Vagina (tissue), 2 donors: ENCODE results near the gene STXBP5.

Experiments used
- POLR2A ChIP-seq, 2 donors: fragments of 450-650 bp; IDR thresholded peaks; one replicate each; pipeline ENCODE4 v1.6.1; 2017; ENCODE audit warnings: antibody characterized with exemption in 2 of 2, mild to moderate bottlenecking in 2 of 2, moderate library complexity in 2 of 2
- POLR2AphosphoS5 ChIP-seq, 2 donors: sonication (generic); formaldehyde crosslinking; IDR thresholded peaks; one replicate each; pipeline ENCODE4 v1.9.0; 2017; ENCODE audit warnings: antibody characterized with exemption in 2 of 2, mild to moderate bottlenecking in 2 of 2, low read depth in 1 of 2; ENCODE audit not compliant: insufficient read depth in 1 of 2
- TF ChIP-seq, protein P1 (sequence below), 3 experiments: fragments of 450-650 bp in 2 of 3; fragments of 200-600 bp in 1 of 3; sonication (generic) in 1 of 3; IDR thresholded peaks; one replicate each; pipeline ENCODE4 v1.5.1; 2017 to 2019; ENCODE audit warnings: antibody characterized with exemption in 3 of 3, mild to moderate bottlenecking in 2 of 3, moderate library complexity in 2 of 3

DNA sequence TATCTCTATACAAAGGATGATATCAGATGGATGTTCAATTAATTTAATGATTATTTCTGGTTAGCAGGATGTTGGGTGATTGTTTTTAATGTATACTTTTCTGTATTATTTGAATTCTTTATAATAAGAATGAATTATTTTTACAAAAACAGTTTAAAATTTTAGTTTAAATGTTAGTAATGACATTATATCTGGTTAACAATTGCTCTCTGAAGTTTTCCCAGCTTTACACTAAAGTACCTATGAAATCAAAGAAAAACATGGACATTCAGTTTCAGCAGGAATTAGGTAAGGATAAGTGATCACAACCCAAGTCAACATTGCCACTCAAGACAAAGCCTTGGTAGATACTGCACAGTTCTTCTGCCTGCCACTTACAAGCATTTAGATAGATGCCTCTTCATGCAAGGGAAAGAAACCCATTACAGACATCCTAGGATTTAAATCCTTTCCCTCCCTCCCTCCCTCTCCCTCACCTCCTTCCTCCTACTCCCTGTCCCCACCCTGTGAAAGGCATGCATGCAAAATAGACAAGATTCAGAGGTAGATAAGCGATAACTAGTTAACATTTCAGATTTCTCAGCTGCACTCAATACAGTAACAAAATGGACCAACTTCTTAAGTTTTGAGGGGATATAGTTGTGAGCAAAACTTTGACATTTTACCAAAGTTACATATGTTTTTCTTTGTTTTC is 143.8 kb downstream of the STXBP5 start:
- TF ChIP-seq, protein P1, sequence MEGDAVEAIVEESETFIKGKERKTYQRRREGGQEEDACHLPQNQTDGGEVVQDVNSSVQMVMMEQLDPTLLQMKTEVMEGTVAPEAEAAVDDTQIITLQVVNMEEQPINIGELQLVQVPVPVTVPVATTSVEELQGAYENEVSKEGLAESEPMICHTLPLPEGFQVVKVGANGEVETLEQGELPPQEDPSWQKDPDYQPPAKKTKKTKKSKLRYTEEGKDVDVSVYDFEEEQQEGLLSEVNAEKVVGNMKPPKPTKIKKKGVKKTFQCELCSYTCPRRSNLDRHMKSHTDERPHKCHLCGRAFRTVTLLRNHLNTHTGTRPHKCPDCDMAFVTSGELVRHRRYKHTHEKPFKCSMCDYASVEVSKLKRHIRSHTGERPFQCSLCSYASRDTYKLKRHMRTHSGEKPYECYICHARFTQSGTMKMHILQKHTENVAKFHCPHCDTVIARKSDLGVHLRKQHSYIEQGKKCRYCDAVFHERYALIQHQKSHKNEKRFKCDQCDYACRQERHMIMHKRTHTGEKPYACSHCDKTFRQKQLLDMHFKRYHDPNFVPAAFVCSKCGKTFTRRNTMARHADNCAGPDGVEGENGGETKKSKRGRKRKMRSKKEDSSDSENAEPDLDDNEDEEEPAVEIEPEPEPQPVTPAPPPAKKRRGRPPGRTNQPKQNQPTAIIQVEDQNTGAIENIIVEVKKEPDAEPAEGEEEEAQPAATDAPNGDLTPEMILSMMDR (IDR thresholded peaks at IDR 0.05): no peak
- TF ChIP-seq POLR2A (IDR thresholded peaks at IDR 0.05): no peak
- TF ChIP-seq POLR2AphosphoS5 (IDR thresholded peaks at IDR 0.05; ENCODE audit: insufficient read depth in 1 of 2, low read depth in 1 of 2): no peak
